GM12873 (cell line): ENCODE data around the gene NAPA.

Experiments used
- TF ChIP-seq, protein P1 (sequence below): IDR thresholded peaks from 2 replicates; pipeline ENCODE4 v1.5.1; 2012; ENCODE audit warnings: low read depth, mild to moderate bottlenecking, moderate library complexity, low read length, control low read depth; ENCODE audit not compliant: insufficient read depth; ENCODE audit errors: missing control alignments

Gene NAPA

GRCh38 chr19:47545061-47545948 is 30.4 kb upstream of the NAPA start:
- TF ChIP-seq, protein P1, sequence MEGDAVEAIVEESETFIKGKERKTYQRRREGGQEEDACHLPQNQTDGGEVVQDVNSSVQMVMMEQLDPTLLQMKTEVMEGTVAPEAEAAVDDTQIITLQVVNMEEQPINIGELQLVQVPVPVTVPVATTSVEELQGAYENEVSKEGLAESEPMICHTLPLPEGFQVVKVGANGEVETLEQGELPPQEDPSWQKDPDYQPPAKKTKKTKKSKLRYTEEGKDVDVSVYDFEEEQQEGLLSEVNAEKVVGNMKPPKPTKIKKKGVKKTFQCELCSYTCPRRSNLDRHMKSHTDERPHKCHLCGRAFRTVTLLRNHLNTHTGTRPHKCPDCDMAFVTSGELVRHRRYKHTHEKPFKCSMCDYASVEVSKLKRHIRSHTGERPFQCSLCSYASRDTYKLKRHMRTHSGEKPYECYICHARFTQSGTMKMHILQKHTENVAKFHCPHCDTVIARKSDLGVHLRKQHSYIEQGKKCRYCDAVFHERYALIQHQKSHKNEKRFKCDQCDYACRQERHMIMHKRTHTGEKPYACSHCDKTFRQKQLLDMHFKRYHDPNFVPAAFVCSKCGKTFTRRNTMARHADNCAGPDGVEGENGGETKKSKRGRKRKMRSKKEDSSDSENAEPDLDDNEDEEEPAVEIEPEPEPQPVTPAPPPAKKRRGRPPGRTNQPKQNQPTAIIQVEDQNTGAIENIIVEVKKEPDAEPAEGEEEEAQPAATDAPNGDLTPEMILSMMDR = no peak

GRCh38 chr19:47544476-47544875 is 29.6 kb upstream of the NAPA start:
- TF ChIP-seq, protein P1 = no peak

DNA sequence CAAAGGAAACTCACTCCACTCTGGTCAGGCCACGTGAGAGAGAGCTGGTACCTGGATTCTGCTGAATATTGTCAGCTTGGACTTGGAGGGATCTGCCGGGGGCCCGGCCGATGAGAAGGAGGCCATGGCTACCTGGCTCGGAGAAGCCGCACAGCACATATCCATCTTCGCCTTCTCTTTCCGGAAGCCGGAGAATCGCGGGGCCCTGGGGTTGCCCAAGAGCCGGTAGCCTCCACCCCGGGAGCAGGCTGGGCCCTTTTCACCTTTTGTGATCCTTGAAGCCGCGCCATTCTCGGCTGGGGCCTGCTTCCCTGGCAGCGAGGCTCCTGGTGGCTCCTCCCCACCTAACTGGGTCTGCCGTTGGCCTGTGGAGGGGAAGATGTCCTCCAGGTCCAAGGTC is 29.2 kb upstream of the NAPA start:
- TF ChIP-seq, protein P1 = no peak

- TF ChIP-seq, protein P1 = no peak
Measured at GRCh38 chr19:47542030-47542475, 27.2 kb upstream of the NAPA start.

- TF ChIP-seq, protein P1 = no peak
Measured at GRCh38 chr19:47541518-47541917, 26.7 kb upstream of the NAPA start.

- TF ChIP-seq, protein P1 = peak; percentile 33
Measured at GRCh38 chr19:47540748-47541147, 25.9 kb upstream of the NAPA start.

- TF ChIP-seq, protein P1 = no peak
Measured at GRCh38 chr19:47539747-47540311, 25.0 kb upstream of the NAPA start.
